WTC11 (cell line): ENCODE measurements around the gene MR1. TPM values are rescaled to one million over a fixed set of nuclear protein-coding genes. Genes with fewer than 3 reads are reported as not detected.

Experiments used
- ATAC-seq: fragments of 200-7000 bp; cut with Tn5 transposase; 2 replicates; pipeline ENCODE4 v1.10.0; 2021; ENCODE audit warnings: mild to moderate bottlenecking, moderate library complexity
- CTCF ChIA-PET: fragments of 300-600 bp; sonication (Branson Sonifier 250); formaldehyde crosslinking; loops from one replicate; lab custom pipeline; 2021; ENCODE audit warnings: antibody characterized with exemption; lab: Charles Lee
- POLR2A ChIA-PET: fragments of 350-600 bp; sonication (Branson Sonifier 250); formaldehyde crosslinking; loops from one replicate; lab custom pipeline; 2021; ENCODE audit warnings: antibody characterized with exemption; lab: Charles Lee
- DNase-seq: peaks from one replicate; pipeline ENCODE4 v3.0.0; 2021; ENCODE audit warnings: low spot score
- H3K27ac Mint-ChIP-seq: 2 replicates; pipeline ENCODE4 v1.8.0; 2021; ENCODE audit warnings: mixed read lengths
- H3K27me3 Mint-ChIP-seq: 2 replicates; pipeline ENCODE4 v1.8.0; 2021; ENCODE audit warnings: low read depth, mild to moderate bottlenecking, moderate library complexity, mixed read lengths
- H3K36me3 Mint-ChIP-seq: 2 replicates; pipeline ENCODE4 v1.8.0; 2021; ENCODE audit warnings: mixed read lengths
- H3K4me1 Mint-ChIP-seq: 2 replicates; pipeline ENCODE4 v1.8.0; 2022; ENCODE audit warnings: mixed read lengths
- H3K4me3 Mint-ChIP-seq: 2 replicates; pipeline ENCODE4 v1.8.0; 2021; ENCODE audit warnings: mild to moderate bottlenecking, moderate library complexity, mixed read lengths
- H3K9me3 Mint-ChIP-seq: 2 replicates; pipeline ENCODE4 v1.8.0; 2021; ENCODE audit warnings: mixed read lengths
- ATF3 ChIP-seq: sonication (generic); formaldehyde crosslinking; conservative IDR thresholded peaks from 2 replicates; pipeline ENCODE4 v1.8.1; 2022; ENCODE audit warnings: mild to moderate bottlenecking, missing genetic modification reagents
- CREB1 ChIP-seq: sonication (generic); formaldehyde crosslinking; IDR thresholded peaks from 2 replicates; pipeline ENCODE4 v1.8.0; 2023; ENCODE audit warnings: mild to moderate bottlenecking, missing genetic modification reagents
- CTCF ChIP-seq: fragments of 200-600 bp; IDR thresholded peaks from 2 replicates; pipeline ENCODE4 v1.8.0; 2022; ENCODE audit warnings: antibody characterized with exemption
- E2F4 ChIP-seq: sonication (generic); formaldehyde crosslinking; IDR thresholded peaks from 2 replicates; pipeline ENCODE4 v1.8.1; 2022; ENCODE audit warnings: low read depth, mild to moderate bottlenecking, moderate library complexity, missing genetic modification reagents, borderline replicate concordance
- E2F5 ChIP-seq: sonication (generic); formaldehyde crosslinking; IDR thresholded peaks from 2 replicates; pipeline ENCODE4 v1.8.1; 2022; ENCODE audit warnings: mild to moderate bottlenecking, moderate library complexity, missing genetic modification reagents
- FOXP4 ChIP-seq: sonication (generic); formaldehyde crosslinking; IDR thresholded peaks from 2 replicates; pipeline ENCODE4 v1.8.0; 2022; ENCODE audit warnings: mild to moderate bottlenecking, missing genetic modification reagents
- OVOL2 ChIP-seq: fragments of 250-450 bp; sonication (Bioruptor Pico); IDR thresholded peaks from 2 replicates; pipeline ENCODE4 v1.9.0; 2021; ENCODE audit warnings: mild to moderate bottlenecking, borderline replicate concordance
- PRDM15 ChIP-seq: sonication (generic); formaldehyde crosslinking; IDR thresholded peaks from 2 replicates; pipeline ENCODE4 v1.8.0; 2022; ENCODE audit warnings: missing genetic modification reagents
- RORB ChIP-seq: fragments of 250-450 bp; sonication (Bioruptor Pico); IDR thresholded peaks from 2 replicates; pipeline ENCODE4 v1.9.0; 2021; ENCODE audit warnings: mild to moderate bottlenecking
- SOX15 ChIP-seq: fragments of 250-450 bp; sonication (Bioruptor Pico); IDR thresholded peaks from 2 replicates; pipeline ENCODE4 v1.9.0; 2021; ENCODE audit warnings: mild to moderate bottlenecking
- SP1 ChIP-seq: sonication (generic); formaldehyde crosslinking; conservative IDR thresholded peaks from 2 replicates; pipeline ENCODE4 v1.8.1; 2022; ENCODE audit warnings: missing genetic modification reagents
- ZBTB21 ChIP-seq: sonication (generic); formaldehyde crosslinking; IDR thresholded peaks from 2 replicates; pipeline ENCODE4 v1.8.1; 2023; ENCODE audit warnings: mild to moderate bottlenecking, missing genetic modification reagents, borderline replicate concordance
- ZNF219 ChIP-seq: sonication (generic); formaldehyde crosslinking; IDR thresholded peaks from 2 replicates; pipeline ENCODE4 v1.8.0; 2023; ENCODE audit warnings: missing genetic modification reagents, mild to moderate bottlenecking, borderline replicate concordance
- total RNA-seq: library from RNA; stranded (reverse); gene quantifications from 3 replicates; pipeline ENCODE4 v1.2.3, GENCODE V29; 2021
- TF ChIP-seq, protein P1 (sequence below): sonication (generic); formaldehyde crosslinking; IDR thresholded peaks from 2 replicates; pipeline ENCODE4 v1.8.1; 2023; ENCODE audit warnings: mild to moderate bottlenecking, missing genetic modification reagents
- TF ChIP-seq, protein P2 (sequence below): sonication (generic); formaldehyde crosslinking; IDR thresholded peaks from 2 replicates; pipeline ENCODE4 v1.8.0; 2023; ENCODE audit warnings: mild to moderate bottlenecking, missing genetic modification reagents
- TF ChIP-seq, protein P3 (sequence below): sonication (generic); formaldehyde crosslinking; IDR thresholded peaks from 2 replicates; pipeline ENCODE4 v1.8.1; 2022; ENCODE audit warnings: low read depth, missing genetic modification reagents, borderline replicate concordance
- TF ChIP-seq, protein P4 (sequence below): fragments of 250-450 bp; sonication (Bioruptor Pico); IDR thresholded peaks from 2 replicates; pipeline ENCODE4 v2.1.2; 2022; ENCODE audit warnings: mild to moderate bottlenecking, moderate library complexity

The MR1 gene
- total RNA-seq, 1 experiment from 2014 or later = 0.28 TPM

- ATAC-seq = no peak
- Mint-ChIP-seq H3K4me1 (no peaks in the 10 kb centered on the region), H3K9me3 (no peaks in the 10 kb centered on the region), H3K27me3 (no peaks in the 10 kb centered on the region), H3K27ac (no peak overlapping the region), H3K36me3 (peaks cover 42% of the 10 kb centered on the region), H3K4me3 (no peak overlapping the region)
- no peak for DNase-seq
- ChIA-PET CTCF (no interaction called here), POLR2A (no interaction called here)
- TF ChIP-seq CTCF (no peak), CREB1 (CRISPR knock-in tag) (no peak), OVOL2 (CRISPR knock-in tag) (no peak), ATF3 (CRISPR knock-in tag) (no peak), RORB (no peak), PRDM15 (CRISPR knock-in tag) (no peak), SP1 (no peak), ZNF219 (no peak), SOX15 (CRISPR knock-in tag) (no peak), E2F4 (CRISPR knock-in tag) (no peak), ZBTB21 (CRISPR knock-in tag) (no peak), FOXP4 (CRISPR knock-in tag) (no peak), E2F5 (CRISPR knock-in tag) (no peak)
- TF ChIP-seq, protein P1, sequence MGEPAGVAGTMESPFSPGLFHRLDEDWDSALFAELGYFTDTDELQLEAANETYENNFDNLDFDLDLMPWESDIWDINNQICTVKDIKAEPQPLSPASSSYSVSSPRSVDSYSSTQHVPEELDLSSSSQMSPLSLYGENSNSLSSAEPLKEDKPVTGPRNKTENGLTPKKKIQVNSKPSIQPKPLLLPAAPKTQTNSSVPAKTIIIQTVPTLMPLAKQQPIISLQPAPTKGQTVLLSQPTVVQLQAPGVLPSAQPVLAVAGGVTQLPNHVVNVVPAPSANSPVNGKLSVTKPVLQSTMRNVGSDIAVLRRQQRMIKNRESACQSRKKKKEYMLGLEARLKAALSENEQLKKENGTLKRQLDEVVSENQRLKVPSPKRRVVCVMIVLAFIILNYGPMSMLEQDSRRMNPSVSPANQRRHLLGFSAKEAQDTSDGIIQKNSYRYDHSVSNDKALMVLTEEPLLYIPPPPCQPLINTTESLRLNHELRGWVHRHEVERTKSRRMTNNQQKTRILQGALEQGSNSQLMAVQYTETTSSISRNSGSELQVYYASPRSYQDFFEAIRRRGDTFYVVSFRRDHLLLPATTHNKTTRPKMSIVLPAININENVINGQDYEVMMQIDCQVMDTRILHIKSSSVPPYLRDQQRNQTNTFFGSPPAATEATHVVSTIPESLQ = no peak
- TF ChIP-seq, protein P2, sequence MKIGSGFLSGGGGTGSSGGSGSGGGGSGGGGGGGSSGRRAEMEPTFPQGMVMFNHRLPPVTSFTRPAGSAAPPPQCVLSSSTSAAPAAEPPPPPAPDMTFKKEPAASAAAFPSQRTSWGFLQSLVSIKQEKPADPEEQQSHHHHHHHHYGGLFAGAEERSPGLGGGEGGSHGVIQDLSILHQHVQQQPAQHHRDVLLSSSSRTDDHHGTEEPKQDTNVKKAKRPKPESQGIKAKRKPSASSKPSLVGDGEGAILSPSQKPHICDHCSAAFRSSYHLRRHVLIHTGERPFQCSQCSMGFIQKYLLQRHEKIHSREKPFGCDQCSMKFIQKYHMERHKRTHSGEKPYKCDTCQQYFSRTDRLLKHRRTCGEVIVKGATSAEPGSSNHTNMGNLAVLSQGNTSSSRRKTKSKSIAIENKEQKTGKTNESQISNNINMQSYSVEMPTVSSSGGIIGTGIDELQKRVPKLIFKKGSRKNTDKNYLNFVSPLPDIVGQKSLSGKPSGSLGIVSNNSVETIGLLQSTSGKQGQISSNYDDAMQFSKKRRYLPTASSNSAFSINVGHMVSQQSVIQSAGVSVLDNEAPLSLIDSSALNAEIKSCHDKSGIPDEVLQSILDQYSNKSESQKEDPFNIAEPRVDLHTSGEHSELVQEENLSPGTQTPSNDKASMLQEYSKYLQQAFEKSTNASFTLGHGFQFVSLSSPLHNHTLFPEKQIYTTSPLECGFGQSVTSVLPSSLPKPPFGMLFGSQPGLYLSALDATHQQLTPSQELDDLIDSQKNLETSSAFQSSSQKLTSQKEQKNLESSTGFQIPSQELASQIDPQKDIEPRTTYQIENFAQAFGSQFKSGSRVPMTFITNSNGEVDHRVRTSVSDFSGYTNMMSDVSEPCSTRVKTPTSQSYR (CRISPR knock-in tag) = no peak
- TF ChIP-seq, protein P3, sequence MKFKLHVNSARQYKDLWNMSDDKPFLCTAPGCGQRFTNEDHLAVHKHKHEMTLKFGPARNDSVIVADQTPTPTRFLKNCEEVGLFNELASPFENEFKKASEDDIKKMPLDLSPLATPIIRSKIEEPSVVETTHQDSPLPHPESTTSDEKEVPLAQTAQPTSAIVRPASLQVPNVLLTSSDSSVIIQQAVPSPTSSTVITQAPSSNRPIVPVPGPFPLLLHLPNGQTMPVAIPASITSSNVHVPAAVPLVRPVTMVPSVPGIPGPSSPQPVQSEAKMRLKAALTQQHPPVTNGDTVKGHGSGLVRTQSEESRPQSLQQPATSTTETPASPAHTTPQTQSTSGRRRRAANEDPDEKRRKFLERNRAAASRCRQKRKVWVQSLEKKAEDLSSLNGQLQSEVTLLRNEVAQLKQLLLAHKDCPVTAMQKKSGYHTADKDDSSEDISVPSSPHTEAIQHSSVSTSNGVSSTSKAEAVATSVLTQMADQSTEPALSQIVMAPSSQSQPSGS (CRISPR knock-in tag) = no peak
- TF ChIP-seq, protein P4, sequence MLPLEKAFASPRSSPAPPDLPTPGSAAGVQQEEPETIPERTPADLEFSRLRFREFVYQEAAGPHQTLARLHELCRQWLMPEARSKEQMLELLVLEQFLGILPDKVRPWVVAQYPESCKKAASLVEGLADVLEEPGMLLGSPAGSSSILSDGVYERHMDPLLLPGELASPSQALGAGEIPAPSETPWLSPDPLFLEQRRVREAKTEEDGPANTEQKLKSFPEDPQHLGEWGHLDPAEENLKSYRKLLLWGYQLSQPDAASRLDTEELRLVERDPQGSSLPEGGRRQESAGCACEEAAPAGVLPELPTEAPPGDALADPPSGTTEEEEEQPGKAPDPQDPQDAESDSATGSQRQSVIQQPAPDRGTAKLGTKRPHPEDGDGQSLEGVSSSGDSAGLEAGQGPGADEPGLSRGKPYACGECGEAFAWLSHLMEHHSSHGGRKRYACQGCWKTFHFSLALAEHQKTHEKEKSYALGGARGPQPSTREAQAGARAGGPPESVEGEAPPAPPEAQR = no peak
Observed at GRCh38 chr1:181001091-181001780, 32.5 kb upstream of the MR1 start.
